ENCODE data around the gene SLC16A8. TPM values are rescaled to one million over a fixed set of nuclear protein-coding genes. Genes with fewer than 3 reads are reported as not detected.

Gene SLC16A8
- total and polyA plus RNA-seq, 9 of the 15 experiments (the other 6 are each of a cell fraction or from before 2014, with no cell fraction given) = not detected

DNA sequence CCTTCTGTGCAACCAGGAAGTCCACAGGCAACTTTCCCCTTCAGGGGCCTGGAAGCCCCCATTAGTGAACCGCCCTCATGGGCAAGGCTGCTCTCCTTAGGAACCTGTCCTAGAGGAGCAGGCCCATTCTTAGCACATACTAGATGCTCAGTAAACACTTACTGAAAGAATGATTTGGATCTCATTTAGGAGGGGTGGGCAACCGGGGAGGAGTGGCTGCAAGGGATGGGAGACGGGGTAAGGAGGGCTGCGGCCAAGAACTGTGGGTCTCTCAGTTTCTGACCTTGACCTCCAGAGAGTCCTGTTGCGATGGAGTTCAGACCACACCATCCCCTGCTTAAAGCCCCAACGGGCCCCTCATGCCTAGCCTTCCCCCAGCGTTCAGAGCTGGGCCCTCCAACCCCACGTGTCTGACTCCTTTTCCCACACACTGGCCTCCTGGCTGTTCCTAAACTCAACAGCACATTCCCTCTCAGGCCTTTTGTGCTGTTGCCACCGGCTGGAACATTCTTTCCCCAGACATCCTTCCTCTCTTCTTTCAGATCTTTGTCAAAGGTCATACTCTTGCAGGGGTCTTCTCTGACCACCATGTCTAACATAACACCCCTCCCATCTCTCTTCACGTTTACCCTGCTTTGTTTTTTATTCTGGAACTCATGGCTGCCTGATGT is 47.5 kb downstream of the SLC16A8 start (continued):
- TF ChIP-seq C11orf30 (IDR thresholded peaks at IDR 0.05; ENCODE audit: low read depth) = no peak
- TF ChIP-seq MCM5 (IDR thresholded peaks at IDR 0.05; ENCODE audit: low read depth) = no peak
- TF ChIP-seq, protein P1, sequence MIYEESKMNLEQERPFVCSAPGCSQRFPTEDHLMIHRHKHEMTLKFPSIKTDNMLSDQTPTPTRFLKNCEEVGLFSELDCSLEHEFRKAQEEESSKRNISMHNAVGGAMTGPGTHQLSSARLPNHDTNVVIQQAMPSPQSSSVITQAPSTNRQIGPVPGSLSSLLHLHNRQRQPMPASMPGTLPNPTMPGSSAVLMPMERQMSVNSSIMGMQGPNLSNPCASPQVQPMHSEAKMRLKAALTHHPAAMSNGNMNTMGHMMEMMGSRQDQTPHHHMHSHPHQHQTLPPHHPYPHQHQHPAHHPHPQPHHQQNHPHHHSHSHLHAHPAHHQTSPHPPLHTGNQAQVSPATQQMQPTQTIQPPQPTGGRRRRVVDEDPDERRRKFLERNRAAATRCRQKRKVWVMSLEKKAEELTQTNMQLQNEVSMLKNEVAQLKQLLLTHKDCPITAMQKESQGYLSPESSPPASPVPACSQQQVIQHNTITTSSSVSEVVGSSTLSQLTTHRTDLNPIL (CRISPR knock-in tag; IDR thresholded peaks at IDR 0.05) = no peak
- TF ChIP-seq FIP1L1 (IDR thresholded peaks at IDR 0.05; ENCODE audit: low read depth, low read length, poor library complexity, severe bottlenecking) = no peak
- no peak for TF ChIP-seq ZNF124 (CRISPR knock-in tag; IDR thresholded peaks at IDR 0.05)
- no peak for TF ChIP-seq ARNT (IDR thresholded peaks at IDR 0.05)
- TF ChIP-seq NFRKB (IDR thresholded peaks at IDR 0.05; ENCODE audit: low read depth) = no peak
- TF ChIP-seq MEF2D (tag; conservative IDR thresholded peaks at IDR 0.05; ENCODE audit: low read depth) = no peak
- TF ChIP-seq RCOR1 (IDR thresholded peaks at IDR 0.05; ENCODE audit: borderline replicate concordance in 1 of 2, low read depth in 2 of 2, low read length in 2 of 2) = no peak

DNA sequence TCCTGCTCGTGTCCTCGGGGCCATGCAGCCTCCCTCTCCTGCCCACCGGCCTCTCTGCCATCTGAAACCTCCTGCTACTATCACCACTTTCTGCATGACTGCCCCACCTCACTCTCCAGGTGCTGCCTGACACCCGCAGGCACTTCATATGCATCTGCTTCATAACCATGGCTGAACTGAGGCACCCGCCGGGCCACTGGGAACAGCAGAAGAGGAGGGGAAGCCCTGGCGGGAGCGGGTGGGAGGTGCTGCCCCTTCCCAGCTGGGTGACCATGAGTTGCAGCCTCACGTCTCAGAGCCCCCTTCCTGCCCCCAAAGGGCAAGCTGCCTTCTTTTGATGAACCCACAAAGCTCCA is 48.5 kb downstream of the SLC16A8 start:
- Histone ChIP-seq H3K36me3 (ENCODE audit: control insufficient read depth, insufficient read depth, low read length) (no peaks in the 10 kb centered on the region), H3K79me2 (ENCODE audit: control insufficient read depth, insufficient read depth, low read length) (no peaks in the 10 kb centered on the region), H3K9me3 (replicated peaks; ENCODE audit: control insufficient read depth, insufficient read depth, low read depth, low read length) (no peaks in the 10 kb centered on the region), H3K27me3 (ENCODE audit: control insufficient read depth in 2 of 2, insufficient read depth in 2 of 2, low read length in 2 of 2) (no peaks in the 10 kb centered on the region), H3K9ac (ENCODE audit: insufficient read depth in 1 of 2, low read depth in 2 of 2, low read length in 2 of 2) (peak overlapping the region in 1 of 2 experiments; percentile 58; a peak in 1 of 4 replicates), H3K4me2 (ENCODE audit: insufficient read depth, low read length) (no peak overlapping the region), H4K20me1 (replicated peaks; ENCODE audit: control insufficient read depth, insufficient read depth, low read length) (no peaks in the 10 kb centered on the region), H3K4me1 (replicated peaks in 1 of 2; ENCODE audit: control insufficient read depth in 2 of 2, insufficient read depth in 2 of 2, low read length in 2 of 2) (peaks cover 29 to 53% of the 10 kb centered on the region in 2 experiments), H3K27ac (ENCODE audit: extremely low read depth, low read depth, low read length) (no peak overlapping the region), H3K4me3 (no peak overlapping the region), H2AFZ (ENCODE audit: low read depth, low read length) (no peak overlapping the region), H3K9me1 (ENCODE audit: control insufficient read depth, insufficient read depth, low read length) (no peaks in the 10 kb centered on the region)
- intact Hi-C loops (cut with micrococcal nuclease) (no loop called here), in situ Hi-C loops (cut with MboI) (no loop called here)
- FAIRE-seq (no peak), DNase-seq (ENCODE audit: extremely low read depth in 1 of 4, low spot score in 3 of 4) (no peak), ATAC-seq (no peak)
- 81% methylated on average over 4 of the region's 9 CpGs for WGBS (ENCODE audit: insufficient coverage, low coverage, missing lambda C conversion rate)
- CTCF ChIA-PET (ENCODE audit: low intra/inter-chr PET ratio) = no interaction called here
- POLR2A ChIA-PET = no interaction called here
- TF ChIP-seq, protein P2, sequence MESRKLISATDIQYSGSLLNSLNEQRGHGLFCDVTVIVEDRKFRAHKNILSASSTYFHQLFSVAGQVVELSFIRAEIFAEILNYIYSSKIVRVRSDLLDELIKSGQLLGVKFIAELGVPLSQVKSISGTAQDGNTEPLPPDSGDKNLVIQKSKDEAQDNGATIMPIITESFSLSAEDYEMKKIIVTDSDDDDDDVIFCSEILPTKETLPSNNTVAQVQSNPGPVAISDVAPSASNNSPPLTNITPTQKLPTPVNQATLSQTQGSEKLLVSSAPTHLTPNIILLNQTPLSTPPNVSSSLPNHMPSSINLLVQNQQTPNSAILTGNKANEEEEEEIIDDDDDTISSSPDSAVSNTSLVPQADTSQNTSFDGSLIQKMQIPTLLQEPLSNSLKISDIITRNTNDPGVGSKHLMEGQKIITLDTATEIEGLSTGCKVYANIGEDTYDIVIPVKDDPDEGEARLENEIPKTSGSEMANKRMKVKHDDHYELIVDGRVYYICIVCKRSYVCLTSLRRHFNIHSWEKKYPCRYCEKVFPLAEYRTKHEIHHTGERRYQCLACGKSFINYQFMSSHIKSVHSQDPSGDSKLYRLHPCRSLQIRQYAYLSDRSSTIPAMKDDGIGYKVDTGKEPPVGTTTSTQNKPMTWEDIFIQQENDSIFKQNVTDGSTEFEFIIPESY (CRISPR knock-in tag; IDR thresholded peaks at IDR 0.05) = peak; percentile 43; the same call in 1 of the 2 replicates
- TF ChIP-seq BACH1 (tag; IDR thresholded peaks at IDR 0.05) = no peak
- no TSS peak for BruUV-seq (replicated peaks)
